ENCODE data around the gene UBQLN4.
"Not testable (repeated sequence)": the region's sequence is repeated elsewhere in the genome, so short reads cannot be mapped to it uniquely, and the experiment has no call there.

The UBQLN4 gene

GRCh38 chr1:156075162-156075561 lies 21.6 kb upstream of the UBQLN4 start:
- no peak for TF ChIP-seq CTCF (IDR thresholded peaks at IDR 0.05; ENCODE audit: insufficient read depth, low read length, poor library complexity, severe bottlenecking)
- Histone ChIP-seq H3K27me3 (replicated peaks; ENCODE audit: control insufficient read depth, insufficient read depth, low read length) (no peaks in the 10 kb centered on the region; the same call in 1 of the 2 replicates), H3K4me3 (replicated peaks; ENCODE audit: low read depth, low read length) (no peak overlapping the region), H3K36me3 (ENCODE audit: control insufficient read depth, insufficient read depth, low read length) (no peaks in the 10 kb centered on the region)
- no peak for DNase-seq (ENCODE audit: extremely low read depth, insufficient read length)

GRCh38 chr1:156074661-156075060 lies 21.1 kb upstream of the UBQLN4 start:
- Histone ChIP-seq H3K36me3 (ENCODE audit: control insufficient read depth, insufficient read depth, low read length) (no peaks in the 10 kb centered on the region), H3K27me3 (replicated peaks; ENCODE audit: control insufficient read depth, insufficient read depth, low read length) (no peaks in the 10 kb centered on the region; the same call in 1 of the 2 replicates), H3K4me3 (replicated peaks; ENCODE audit: low read depth, low read length) (no peak overlapping the region)
- TF ChIP-seq CTCF (IDR thresholded peaks at IDR 0.05; ENCODE audit: insufficient read depth, low read length, poor library complexity, severe bottlenecking): no peak
- no peak for DNase-seq (ENCODE audit: extremely low read depth, insufficient read length)

- Histone ChIP-seq H3K36me3 (ENCODE audit: control insufficient read depth, insufficient read depth, low read length) (no peaks in the 10 kb centered on the region), H3K4me3 (replicated peaks; ENCODE audit: low read depth, low read length) (no peak overlapping the region), H3K27me3 (replicated peaks; ENCODE audit: control insufficient read depth, insufficient read depth, low read length) (no peaks in the 10 kb centered on the region; the same call in 1 of the 2 replicates)
- no peak for DNase-seq (ENCODE audit: extremely low read depth, insufficient read length)
- no peak for TF ChIP-seq CTCF (IDR thresholded peaks at IDR 0.05; ENCODE audit: insufficient read depth, low read length, poor library complexity, severe bottlenecking)
Observed at GRCh38 chr1:156073740-156074139, 20.1 kb upstream of the UBQLN4 start.

GRCh38 chr1:156073110-156073687 lies 19.6 kb upstream of the UBQLN4 start:
- Histone ChIP-seq H3K4me3 (replicated peaks; ENCODE audit: low read depth, low read length) (no peak overlapping the region), H3K27me3 (replicated peaks; ENCODE audit: control insufficient read depth, insufficient read depth, low read length) (no peaks in the 10 kb centered on the region; the same call in 1 of the 2 replicates), H3K36me3 (ENCODE audit: control insufficient read depth, insufficient read depth, low read length) (no peaks in the 10 kb centered on the region)
- TF ChIP-seq CTCF (IDR thresholded peaks at IDR 0.05; ENCODE audit: insufficient read depth, low read length, poor library complexity, severe bottlenecking): no peak
- no peak for DNase-seq (ENCODE audit: extremely low read depth, insufficient read length)

- Histone ChIP-seq H3K27me3 (replicated peaks; ENCODE audit: control insufficient read depth, insufficient read depth, low read length) (no peaks in the 10 kb centered on the region; the same call in 1 of the 2 replicates), H3K4me3 (replicated peaks; ENCODE audit: low read depth, low read length) (no peak overlapping the region), H3K36me3 (ENCODE audit: control insufficient read depth, insufficient read depth, low read length) (no peaks in the 10 kb centered on the region)
- no peak for DNase-seq (ENCODE audit: extremely low read depth, insufficient read length)
- no peak for TF ChIP-seq CTCF (IDR thresholded peaks at IDR 0.05; ENCODE audit: insufficient read depth, low read length, poor library complexity, severe bottlenecking)
Observed at GRCh38 chr1:156072251-156072650, 18.7 kb upstream of the UBQLN4 start.

GRCh38 chr1:156071332-156071816 lies 17.8 kb upstream of the UBQLN4 start:
- not testable (repeated sequence) for H3K36me3 ChIP-seq (ENCODE audit: control insufficient read depth, insufficient read depth, low read length); H3K27me3 ChIP-seq (replicated peaks; ENCODE audit: control insufficient read depth, insufficient read depth, low read length); H3K4me3 ChIP-seq (replicated peaks; ENCODE audit: low read depth, low read length); DNase-seq (ENCODE audit: extremely low read depth, insufficient read length)

Data from GM06990 (cell line).